ENCODE results near the gene LARGE1.

The LARGE1 gene

DNA sequence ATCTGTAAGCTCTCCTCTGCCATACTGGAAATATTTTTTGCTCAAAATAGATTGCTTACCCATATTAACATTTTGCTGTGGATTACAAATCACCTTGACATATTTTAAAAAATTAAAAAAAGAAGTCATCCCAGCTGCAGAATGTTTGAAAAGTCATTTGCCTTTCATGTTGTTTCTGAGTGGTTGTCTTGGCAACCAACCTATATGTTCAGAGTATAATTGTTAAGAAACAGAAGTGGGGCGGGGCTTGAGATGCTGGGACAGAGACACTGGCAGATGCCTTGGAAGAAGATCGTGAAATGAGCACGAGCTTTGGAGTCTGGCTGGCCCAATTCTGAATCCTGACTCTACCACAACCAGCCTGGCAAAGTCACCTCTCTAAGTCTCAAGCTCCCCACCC, 348.2 kb downstream of the LARGE1 start:
- Histone ChIP-seq H2BK5ac (ENCODE audit: low read length) (no peak overlapping the region), H3K27ac (replicated peaks; ENCODE audit: low read length) (no peak overlapping the region), H2BK120ac (ENCODE audit: low read depth, low read length) (no peak overlapping the region), H3K14ac (ENCODE audit: low read length) (no peak overlapping the region), H3K27me3 (ENCODE audit: control insufficient read depth in 3 of 3, insufficient read depth in 3 of 3, low read depth in 1 of 3, low read length in 3 of 3) (no peaks in the 10 kb centered on the region), H3K79me1 (ENCODE audit: low read depth, low read length) (no peaks in the 10 kb centered on the region), H3K9me3 (replicated peaks in 1 of 2; ENCODE audit: control insufficient read depth in 2 of 2, insufficient read depth in 1 of 2, low read depth in 1 of 2, low read length in 2 of 2) (no peaks in the 10 kb centered on the region), H3K36me3 (replicated peaks in 1 of 2; ENCODE audit: control insufficient read depth in 2 of 2, insufficient read depth in 2 of 2, low read length in 2 of 2) (no peaks in the 10 kb centered on the region), H2BK12ac (ENCODE audit: low read length) (no peak overlapping the region), H3K4ac (ENCODE audit: low read length) (no peak overlapping the region), H3K4me3 (ENCODE audit: low read length in 2 of 2) (no peak overlapping the region), H2AFZ (ENCODE audit: low read length) (no peak overlapping the region), H3K18ac (ENCODE audit: low read length) (no peak overlapping the region), H3K23ac (ENCODE audit: low read depth, low read length, poor library complexity) (no peak overlapping the region), H2BK15ac (ENCODE audit: low read length) (no peak overlapping the region), H3K4me1 (ENCODE audit: control insufficient read depth in 2 of 2, insufficient read depth in 1 of 2, low read depth in 1 of 2, low read length in 2 of 2) (peaks cover 4 to 14% of the 10 kb centered on the region in 2 donors), H3K4me2 (ENCODE audit: insufficient read depth, low read length, poor library complexity, severe bottlenecking) (no peak overlapping the region), H4K91ac (ENCODE audit: low read depth, low read length, poor library complexity) (no peak overlapping the region), H2AK5ac (ENCODE audit: low read depth, low read length) (no peak overlapping the region), H3K9ac (ENCODE audit: low read depth, low read length, poor library complexity) (no peak overlapping the region), H4K8ac (ENCODE audit: low read depth, low read length) (no peak overlapping the region)
- no peak for DNase-seq (ENCODE audit: low spot score)
- no CpG with 5 or more reads among the region's 3 CpGs for WGBS, 2 donors (ENCODE audit: extremely low coverage in 2 of 2, insufficient read length in 2 of 2, insufficient replicate concordance in 1 of 2)

DNA sequence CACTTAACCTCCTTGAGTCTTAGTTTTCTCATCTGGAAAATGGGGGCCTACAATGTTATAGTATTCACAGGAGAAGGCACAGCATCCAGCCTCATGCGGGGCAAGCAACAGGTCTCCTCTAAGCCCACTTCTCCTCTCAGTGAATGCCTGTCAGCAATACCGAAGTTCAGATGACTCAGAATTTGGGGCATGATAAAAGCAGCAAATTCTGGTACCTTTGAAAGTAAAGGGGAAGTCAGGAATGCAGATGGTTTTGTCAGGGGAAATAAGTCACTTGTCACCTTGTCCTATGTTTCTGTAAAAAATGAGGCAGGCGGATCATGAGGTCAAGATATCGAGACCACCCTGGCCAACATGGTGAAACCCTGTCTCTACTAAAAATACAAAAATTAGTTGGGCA, 350.2 kb downstream of the LARGE1 start:
- Histone ChIP-seq H2BK12ac (ENCODE audit: low read length) (no peak overlapping the region), H4K8ac (ENCODE audit: low read depth, low read length) (no peak overlapping the region), H3K79me1 (ENCODE audit: low read depth, low read length) (no peaks in the 10 kb centered on the region), H3K4me3 (ENCODE audit: low read length in 2 of 2) (no peak overlapping the region), H3K27ac (replicated peaks; ENCODE audit: low read length) (no peak overlapping the region), H3K9me3 (replicated peaks in 1 of 2; ENCODE audit: control insufficient read depth in 2 of 2, insufficient read depth in 1 of 2, low read depth in 1 of 2, low read length in 2 of 2) (peaks cover 0 to 2% of the 10 kb centered on the region in 2 donors), H3K4ac (ENCODE audit: low read length) (no peak overlapping the region), H3K23ac (ENCODE audit: low read depth, low read length, poor library complexity) (no peak overlapping the region), H3K4me1 (ENCODE audit: control insufficient read depth in 2 of 2, insufficient read depth in 1 of 2, low read depth in 1 of 2, low read length in 2 of 2) (peaks cover 4 to 14% of the 10 kb centered on the region in 2 donors), H3K14ac (ENCODE audit: low read length) (no peak overlapping the region), H2BK5ac (ENCODE audit: low read length) (no peak overlapping the region), H2BK15ac (ENCODE audit: low read length) (no peak overlapping the region), H3K36me3 (replicated peaks in 1 of 2; ENCODE audit: control insufficient read depth in 2 of 2, insufficient read depth in 2 of 2, low read length in 2 of 2) (no peaks in the 10 kb centered on the region), H2BK120ac (ENCODE audit: low read depth, low read length) (no peak overlapping the region), H2AK5ac (ENCODE audit: low read depth, low read length) (no peak overlapping the region), H3K27me3 (ENCODE audit: control insufficient read depth in 3 of 3, insufficient read depth in 3 of 3, low read depth in 1 of 3, low read length in 3 of 3) (no peaks in the 10 kb centered on the region), H3K4me2 (ENCODE audit: insufficient read depth, low read length, poor library complexity, severe bottlenecking) (no peak overlapping the region), H3K9ac (ENCODE audit: low read depth, low read length, poor library complexity) (no peak overlapping the region), H4K91ac (ENCODE audit: low read depth, low read length, poor library complexity) (no peak overlapping the region), H3K18ac (ENCODE audit: low read length) (no peak overlapping the region), H2AFZ (ENCODE audit: low read length) (no peak overlapping the region)
- WGBS, 2 donors (ENCODE audit: extremely low coverage in 2 of 2, insufficient read length in 2 of 2, insufficient replicate concordance in 1 of 2) = no CpG with 5 or more reads among the region's 4 CpGs
- no peak for DNase-seq (ENCODE audit: low spot score)

DNA sequence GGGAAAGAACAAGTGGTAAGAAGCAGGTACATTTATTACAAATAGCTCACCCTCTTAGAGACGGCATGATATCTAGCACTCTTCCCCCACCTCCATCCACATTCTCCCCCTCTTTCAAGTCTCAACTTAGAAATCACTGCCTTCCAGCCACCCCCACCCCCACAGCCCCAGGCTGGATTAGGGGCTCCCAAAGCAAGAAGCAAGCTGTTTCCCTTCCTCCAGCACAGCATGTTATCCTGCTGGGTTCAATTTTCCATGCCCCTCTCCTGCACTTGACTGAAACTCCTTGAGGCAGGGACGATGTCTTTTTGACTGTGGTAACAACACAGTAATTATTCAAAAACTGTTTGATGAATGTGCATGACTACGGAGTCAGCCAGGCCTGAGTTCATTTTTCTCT, 350.7 kb downstream of the LARGE1 start:
- Histone ChIP-seq H2BK15ac (ENCODE audit: low read length) (no peak overlapping the region), H3K9me3 (replicated peaks in 1 of 2; ENCODE audit: control insufficient read depth in 2 of 2, insufficient read depth in 1 of 2, low read depth in 1 of 2, low read length in 2 of 2) (peaks cover 0 to 2% of the 10 kb centered on the region in 2 donors), H2BK120ac (ENCODE audit: low read depth, low read length) (no peak overlapping the region), H2AFZ (ENCODE audit: low read length) (no peak overlapping the region), H4K91ac (ENCODE audit: low read depth, low read length, poor library complexity) (no peak overlapping the region), H3K23ac (ENCODE audit: low read depth, low read length, poor library complexity) (no peak overlapping the region), H2BK12ac (ENCODE audit: low read length) (no peak overlapping the region), H3K79me1 (ENCODE audit: low read depth, low read length) (no peaks in the 10 kb centered on the region), H3K14ac (ENCODE audit: low read length) (no peak overlapping the region), H3K18ac (ENCODE audit: low read length) (no peak overlapping the region), H3K4me2 (ENCODE audit: insufficient read depth, low read length, poor library complexity, severe bottlenecking) (no peak overlapping the region), H3K4ac (ENCODE audit: low read length) (no peak overlapping the region), H4K8ac (ENCODE audit: low read depth, low read length) (no peak overlapping the region), H3K4me3 (ENCODE audit: low read length in 2 of 2) (no peak overlapping the region), H3K27ac (replicated peaks; ENCODE audit: low read length) (no peak overlapping the region), H3K36me3 (replicated peaks in 1 of 2; ENCODE audit: control insufficient read depth in 2 of 2, insufficient read depth in 2 of 2, low read length in 2 of 2) (no peaks in the 10 kb centered on the region), H3K27me3 (ENCODE audit: control insufficient read depth in 3 of 3, insufficient read depth in 3 of 3, low read depth in 1 of 3, low read length in 3 of 3) (no peaks in the 10 kb centered on the region), H2BK5ac (ENCODE audit: low read length) (no peak overlapping the region), H3K9ac (ENCODE audit: low read depth, low read length, poor library complexity) (no peak overlapping the region), H2AK5ac (ENCODE audit: low read depth, low read length) (no peak overlapping the region), H3K4me1 (ENCODE audit: control insufficient read depth in 2 of 2, insufficient read depth in 1 of 2, low read depth in 1 of 2, low read length in 2 of 2) (peaks cover 4 to 14% of the 10 kb centered on the region in 2 donors)
- WGBS, 2 donors (ENCODE audit: extremely low coverage in 2 of 2, insufficient read length in 2 of 2, insufficient replicate concordance in 1 of 2) = no CpG with 5 or more reads among the region's 3 CpGs
- DNase-seq (ENCODE audit: low spot score) = no peak

DNA sequence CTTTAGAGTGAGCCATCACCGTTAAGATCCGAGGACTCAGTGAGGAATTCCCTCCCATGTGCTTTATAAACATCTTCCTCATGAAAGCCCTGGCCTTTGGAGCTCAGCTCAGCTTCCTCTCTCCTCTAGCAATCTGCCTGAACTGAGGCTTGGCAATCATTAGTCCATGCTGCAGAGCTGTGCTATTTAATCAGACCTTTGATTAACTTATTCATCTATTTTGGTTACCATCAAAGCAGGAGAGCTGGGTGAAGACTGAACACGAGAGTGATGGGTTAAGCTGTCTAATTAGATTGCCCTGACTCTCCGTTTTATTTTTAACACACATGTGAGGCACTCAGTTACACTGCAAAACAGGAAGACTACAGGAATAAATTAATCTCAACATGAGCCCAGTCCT, 351.3 kb downstream of the LARGE1 start:
- H3K14ac ChIP-seq (ENCODE audit: low read length) = no peak overlapping the region
- H3K27ac ChIP-seq (replicated peaks; ENCODE audit: low read length) = no peak overlapping the region
- H3K4me1 ChIP-seq (ENCODE audit: control insufficient read depth in 2 of 2, insufficient read depth in 1 of 2, low read depth in 1 of 2, low read length in 2 of 2) = peaks cover 4 to 14% of the 10 kb centered on the region in 2 donors

More for the DNA sequence above, 351.3 kb downstream of the LARGE1 start:
- no peak for DNase-seq (ENCODE audit: low spot score)
- Histone ChIP-seq H3K4me2 (ENCODE audit: insufficient read depth, low read length, poor library complexity, severe bottlenecking) (no peak overlapping the region), H2BK5ac (ENCODE audit: low read length) (no peak overlapping the region), H3K9me3 (replicated peaks in 1 of 2; ENCODE audit: control insufficient read depth in 2 of 2, insufficient read depth in 1 of 2, low read depth in 1 of 2, low read length in 2 of 2) (peaks cover 0 to 2% of the 10 kb centered on the region in 2 donors), H2BK12ac (ENCODE audit: low read length) (no peak overlapping the region), H2AFZ (ENCODE audit: low read length) (no peak overlapping the region), H3K18ac (ENCODE audit: low read length) (no peak overlapping the region), H3K36me3 (replicated peaks in 1 of 2; ENCODE audit: control insufficient read depth in 2 of 2, insufficient read depth in 2 of 2, low read length in 2 of 2) (no peaks in the 10 kb centered on the region), H2BK15ac (ENCODE audit: low read length) (no peak overlapping the region), H3K27me3 (ENCODE audit: control insufficient read depth in 3 of 3, insufficient read depth in 3 of 3, low read depth in 1 of 3, low read length in 3 of 3) (no peaks in the 10 kb centered on the region), H3K9ac (ENCODE audit: low read depth, low read length, poor library complexity) (no peak overlapping the region), H3K23ac (ENCODE audit: low read depth, low read length, poor library complexity) (no peak overlapping the region), H3K4ac (ENCODE audit: low read length) (no peak overlapping the region), H2BK120ac (ENCODE audit: low read depth, low read length) (no peak overlapping the region), H4K91ac (ENCODE audit: low read depth, low read length, poor library complexity) (no peak overlapping the region), H4K8ac (ENCODE audit: low read depth, low read length) (no peak overlapping the region), H3K79me1 (ENCODE audit: low read depth, low read length) (no peaks in the 10 kb centered on the region), H3K4me3 (ENCODE audit: low read length in 2 of 2) (no peak overlapping the region), H2AK5ac (ENCODE audit: low read depth, low read length) (no peak overlapping the region)
- WGBS, 2 donors (ENCODE audit: extremely low coverage in 2 of 2, insufficient read length in 2 of 2, insufficient replicate concordance in 1 of 2) = no CpG with 5 or more reads among the region's 4 CpGs
